Stimulated activated CD8-positive, alpha-beta memory T cell treated with anti-CD3 and anti-CD28 coated beads, Interleukin-4, amount 100 ng/mL, for 24 hours (primary cell): Measurements from ENCODE around the gene ANXA11.

Experiments
- DNase-seq: peaks from one replicate; pipeline ENCODE4 v3.0.0-alpha.2; 2020; ENCODE audit warnings: low read depth

The ANXA11 gene

GRCh38 chr10:80104066-80104926, 101.0 kb downstream of the ANXA11 start:
- no peak for DNase-seq
